Neural crest cell (in vitro differentiated cells): ENCODE data around the gene CERS6. TPM values are rescaled to one million over a fixed set of nuclear protein-coding genes. Genes with fewer than 3 reads are reported as not detected.
A peak's percentile ranks its signal among the peaks of the same experiment; 100 is the strongest.

ENCODE experiments used
- DNase-seq: peaks from one replicate; pipeline ENCODE4 v3.0.0; 2021; ENCODE audit warnings: low read depth, mixed read lengths, low spot score
- H3K27ac Mint-ChIP-seq: one replicate; pipeline ENCODE4 v1.8.0; 2021; ENCODE audit warnings: mild to moderate bottlenecking, mixed read lengths; ENCODE audit not compliant: unreplicated experiment
- H3K27me3 Mint-ChIP-seq: 2 replicates; pipeline ENCODE4 v1.8.0; 2021; ENCODE audit warnings: low read depth, mild to moderate bottlenecking, mixed read lengths
- H3K36me3 Mint-ChIP-seq: 2 replicates; pipeline ENCODE4 v1.8.0; 2021; ENCODE audit warnings: low read depth, mild to moderate bottlenecking, mixed read lengths
- H3K4me1 Mint-ChIP-seq: 2 replicates; pipeline ENCODE4 v1.8.0; 2021; ENCODE audit warnings: mixed read lengths
- H3K4me3 Mint-ChIP-seq: one replicate; pipeline ENCODE4 v1.8.0; 2021; ENCODE audit warnings: mild to moderate bottlenecking, mixed read lengths
- H3K9me3 Mint-ChIP-seq: 2 replicates; pipeline ENCODE4 v1.8.0; 2021; ENCODE audit warnings: mixed read lengths
- CTCF ChIP-seq: fragments of 200-600 bp; sonication (generic); conservative IDR thresholded peaks from 2 replicates; pipeline ENCODE4 v1.5.0; 2021; ENCODE audit warnings: antibody characterized with exemption, mild to moderate bottlenecking
- total RNA-seq: library from RNA; stranded (reverse); gene quantifications from 2 replicates; pipeline ENCODE4 v1.2.1, GENCODE V29; 2021

The CERS6 gene
- total RNA-seq, 1 donor from 2014 or later = 27.4 TPM

- Mint-ChIP-seq H3K4me3 (peak overlapping the region; percentile 2), H3K27me3 (no peaks in the 10 kb centered on the region), H3K27ac (peak overlapping the region; percentile 65), H3K36me3 (no peaks in the 10 kb centered on the region), H3K9me3 (no peaks in the 10 kb centered on the region), H3K4me1 (peaks cover 42% of the 10 kb centered on the region)
- no peak for TF ChIP-seq CTCF
- peak; percentile 16 for DNase-seq
These were observed 62.5 kb downstream of the CERS6 start for GRCh38 chr2:168518555-168519066.

GRCh38 chr2:168519534-168520308 lies 63.6 kb downstream of the CERS6 start:
- Mint-ChIP-seq H3K27ac (no peak overlapping the region), H3K4me1 (peaks cover 51% of the 10 kb centered on the region), H3K27me3 (no peaks in the 10 kb centered on the region), H3K36me3 (no peaks in the 10 kb centered on the region), H3K4me3 (no peak overlapping the region), H3K9me3 (no peaks in the 10 kb centered on the region)
- DNase-seq = no peak
- no peak for TF ChIP-seq CTCF

GRCh38 chr2:168521053-168521741 lies 65.1 kb downstream of the CERS6 start:
- H3K4me1 Mint-ChIP-seq = peaks cover 54% of the 10 kb centered on the region
- no peak overlapping the region for H3K4me3 Mint-ChIP-seq

GRCh38 chr2:168522446-168522845 lies 66.4 kb downstream of the CERS6 start:
- no peak for DNase-seq
- Mint-ChIP-seq H3K4me3 (no peak overlapping the region), H3K27me3 (no peaks in the 10 kb centered on the region), H3K36me3 (no peaks in the 10 kb centered on the region), H3K9me3 (no peaks in the 10 kb centered on the region), H3K27ac (no peak overlapping the region), H3K4me1 (peaks cover 51% of the 10 kb centered on the region)
- TF ChIP-seq CTCF = no peak

More at GRCh38 chr2:168521053-168521741, 65.1 kb downstream of the CERS6 start:
- Mint-ChIP-seq H3K9me3 (no peaks in the 10 kb centered on the region), H3K27me3 (no peaks in the 10 kb centered on the region), H3K27ac (no peak overlapping the region), H3K36me3 (no peaks in the 10 kb centered on the region)
- TF ChIP-seq CTCF = no peak
- DNase-seq = no peak

- Mint-ChIP-seq H3K36me3 (no peaks in the 10 kb centered on the region), H3K4me1 (peaks cover 40% of the 10 kb centered on the region), H3K4me3 (no peak overlapping the region), H3K9me3 (no peaks in the 10 kb centered on the region), H3K27ac (no peak overlapping the region), H3K27me3 (no peaks in the 10 kb centered on the region)
- TF ChIP-seq CTCF = no peak
- no peak for DNase-seq
These were observed 67.9 kb downstream of the CERS6 start for GRCh38 chr2:168524005-168524404.
